ENCODE data around the gene RUSC2. TPM values are rescaled to one million over a fixed set of nuclear protein-coding genes. Genes with fewer than 3 reads are reported as not detected.

The RUSC2 gene
- total RNA-seq, 1 donor from 2014 or later: 27.5 TPM

- intact Hi-C loops (cut with micrococcal nuclease): no loop called here
- TF ChIP-seq CTCF (IDR thresholded peaks at IDR 0.05; ENCODE audit: borderline replicate concordance): no peak
- H3K4me3 ChIP-seq: peak overlapping the region; percentile 4
- H3K36me3 ChIP-seq: no peaks in the 10 kb centered on the region
- peaks cover 80% of the 10 kb centered on the region for H3K4me1 ChIP-seq
- DNase-seq: no peak
- H3K27me3 ChIP-seq (ENCODE audit: low read depth): no peaks in the 10 kb centered on the region
- peak overlapping the region; percentile 85 for H3K27ac ChIP-seq (replicated peaks)
- no peaks in the 10 kb centered on the region for H3K9me3 ChIP-seq (replicated peaks)
Observed at GRCh38 chr9:35518981-35519679, 29.2 kb downstream of the RUSC2 start.

DNA sequence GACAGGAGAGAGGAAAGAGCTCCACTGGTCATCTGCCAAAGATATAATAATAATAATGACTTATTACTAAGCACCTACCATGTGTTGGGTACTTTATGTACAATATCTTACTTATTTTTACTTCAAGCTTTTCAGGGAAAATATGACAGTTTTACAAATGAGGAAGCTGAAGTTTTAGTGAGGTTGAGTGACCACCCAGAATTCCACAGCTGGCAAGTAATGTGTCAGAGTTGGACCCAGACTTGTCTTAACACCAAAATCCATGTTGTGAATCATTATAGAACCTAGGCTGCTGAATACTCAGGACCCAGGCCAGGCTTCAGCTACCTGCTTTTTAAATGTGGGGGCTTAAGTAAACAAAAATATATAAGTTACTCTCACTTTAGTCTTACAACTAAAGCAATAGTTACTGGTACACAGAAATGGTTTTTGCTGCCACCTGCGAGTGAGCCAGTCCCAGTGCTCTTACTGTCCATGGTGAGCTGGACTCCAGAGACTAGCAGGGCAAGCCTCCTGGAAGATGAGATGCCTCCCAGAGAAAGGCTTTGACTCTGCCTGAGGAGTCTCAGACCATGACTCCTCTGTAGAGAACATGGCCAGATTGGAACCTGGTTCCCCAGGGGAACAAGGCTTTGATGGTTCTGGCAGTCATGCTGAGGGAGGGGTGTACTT, 29.9 kb downstream of the RUSC2 start:
- no peaks in the 10 kb centered on the region for H3K9me3 ChIP-seq (replicated peaks)
- H3K4me3 ChIP-seq: peak overlapping the region; percentile 4
- intact Hi-C loops (cut with micrococcal nuclease): no loop called here

DNA sequence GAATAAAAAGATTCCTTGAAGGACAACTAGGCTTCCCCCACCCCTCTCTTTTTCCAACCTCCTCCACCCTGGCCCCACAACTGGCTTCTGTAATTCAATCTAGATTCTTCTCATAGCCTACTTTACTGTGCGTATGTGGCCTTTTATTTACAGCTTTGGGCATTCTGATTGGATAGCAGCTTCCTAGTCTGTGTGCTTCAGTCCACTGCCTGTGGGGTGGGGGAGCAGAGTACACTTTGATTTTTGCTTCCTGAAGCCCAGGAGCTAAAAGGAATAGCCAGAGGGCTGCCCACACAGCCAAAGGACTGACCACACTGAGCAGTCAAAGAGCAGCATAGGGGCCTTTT, 30.4 kb downstream of the RUSC2 start:
- no peak overlapping the region for H3K4me3 ChIP-seq

More for the DNA sequence above, 29.9 kb downstream of the RUSC2 start:
- peaks cover 80% of the 10 kb centered on the region for H3K4me1 ChIP-seq
- H3K27me3 ChIP-seq (ENCODE audit: low read depth): no peaks in the 10 kb centered on the region
- no peaks in the 10 kb centered on the region for H3K36me3 ChIP-seq
- H3K27ac ChIP-seq (replicated peaks): peak overlapping the region; percentile 85
- no peak for DNase-seq
- no peak for TF ChIP-seq CTCF (IDR thresholded peaks at IDR 0.05; ENCODE audit: borderline replicate concordance)

GRCh38 chr9:35521708-35522107, 31.8 kb downstream of the RUSC2 start:
- no peak for DNase-seq
- no peak overlapping the region for H3K4me3 ChIP-seq
- H3K4me1 ChIP-seq: peaks cover 86% of the 10 kb centered on the region
- no peak for TF ChIP-seq CTCF (IDR thresholded peaks at IDR 0.05; ENCODE audit: borderline replicate concordance)
- H3K36me3 ChIP-seq: no peaks in the 10 kb centered on the region
- no peaks in the 10 kb centered on the region for H3K9me3 ChIP-seq (replicated peaks)
- no peaks in the 10 kb centered on the region for H3K27me3 ChIP-seq (ENCODE audit: low read depth)
- intact Hi-C loops (cut with micrococcal nuclease): no loop called here
- H3K27ac ChIP-seq (replicated peaks): peak overlapping the region; percentile 85

More for the DNA sequence above, 30.4 kb downstream of the RUSC2 start:
- no peak for DNase-seq
- Histone ChIP-seq H3K36me3 (no peaks in the 10 kb centered on the region), H3K27ac (replicated peaks) (peak overlapping the region; percentile 85), H3K27me3 (ENCODE audit: low read depth) (no peaks in the 10 kb centered on the region), H3K9me3 (replicated peaks) (no peaks in the 10 kb centered on the region), H3K4me1 (peaks cover 80% of the 10 kb centered on the region)
- TF ChIP-seq CTCF (IDR thresholded peaks at IDR 0.05; ENCODE audit: borderline replicate concordance): no peak
- intact Hi-C loops (cut with micrococcal nuclease): no loop called here

- no peaks in the 10 kb centered on the region for H3K27me3 ChIP-seq (ENCODE audit: low read depth)
- no peaks in the 10 kb centered on the region for H3K36me3 ChIP-seq
- H3K9me3 ChIP-seq (replicated peaks): no peaks in the 10 kb centered on the region
- H3K4me1 ChIP-seq: peaks cover 86% of the 10 kb centered on the region
- intact Hi-C loops (cut with micrococcal nuclease): no loop called here
- no peak for TF ChIP-seq CTCF (IDR thresholded peaks at IDR 0.05; ENCODE audit: borderline replicate concordance)
- no peak overlapping the region for H3K4me3 ChIP-seq
- H3K27ac ChIP-seq (replicated peaks): peak overlapping the region; percentile 85
- no peak for DNase-seq
Observed at GRCh38 chr9:35522187-35522586, 32.3 kb downstream of the RUSC2 start.
